Mucosa of rectum (tissue), 2 donors: ENCODE data around the gene RFFL.
"Not testable (repeated sequence)": the region's sequence is repeated elsewhere in the genome, so short reads cannot be mapped to it uniquely, and the experiment has no call there.

Experiments used
- H3K27ac ChIP-seq, 2 donors: one replicate each; pipeline ENCODE4 v1.7.0; 2013; ENCODE audit warnings: inconsistent platforms in 2 of 2, low read depth in 2 of 2, low read length in 2 of 2
- H3K27me3 ChIP-seq, 2 donors: one replicate each; pipeline ENCODE4 v1.7.0; 2013; ENCODE audit warnings: low read length in 2 of 2; ENCODE audit not compliant: control insufficient read depth in 2 of 2, insufficient read depth in 2 of 2
- H3K36me3 ChIP-seq, 2 donors: one replicate each; pipeline ENCODE4 v1.7.0; 2013; ENCODE audit warnings: low read length in 2 of 2; ENCODE audit not compliant: control insufficient read depth in 2 of 2, insufficient read depth in 2 of 2
- H3K4me1 ChIP-seq, 2 donors: one replicate each; pipeline ENCODE4 v1.7.0; 2013; ENCODE audit warnings: low read length in 2 of 2, mild to moderate bottlenecking in 1 of 2; ENCODE audit not compliant: control insufficient read depth in 2 of 2, insufficient read depth in 2 of 2
- H3K4me3 ChIP-seq, 2 donors: one replicate each; pipeline ENCODE4 v1.7.0; 2013; ENCODE audit warnings: low read length in 2 of 2
- H3K9ac ChIP-seq, 2 donors: one replicate each; pipeline ENCODE4 v1.7.0; 2013; ENCODE audit warnings: low read length in 2 of 2, low read depth in 1 of 2, mild to moderate bottlenecking in 1 of 2
- H3K9me3 ChIP-seq, 2 donors: one replicate each; pipeline ENCODE4 v1.7.0; 2013; ENCODE audit warnings: low read length in 2 of 2; ENCODE audit not compliant: control insufficient read depth in 2 of 2
- donor health status: healthy.
- donor health status: Normal muscosa, but diverticular disease.

The RFFL gene

DNA sequence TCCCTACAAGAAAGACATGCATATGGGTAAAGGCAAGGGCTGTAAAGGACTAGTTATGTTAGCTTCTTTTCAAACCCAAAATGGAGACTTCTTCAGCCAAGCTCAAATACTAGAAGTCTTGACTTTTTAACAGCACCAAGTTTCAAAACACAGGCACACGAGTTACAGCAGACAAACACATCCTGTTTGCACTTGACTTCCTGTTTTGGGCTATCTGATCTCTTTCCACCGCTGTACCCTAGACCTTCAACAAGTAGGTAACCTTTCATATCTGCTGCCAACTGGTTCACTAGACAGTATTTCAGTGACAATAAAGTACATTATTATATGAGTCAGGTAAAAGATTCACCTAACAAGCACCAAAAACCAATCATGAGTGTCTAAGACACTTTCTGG is 12.3 kb downstream of the RFFL start:
- H3K27me3 ChIP-seq, result no peaks in the 10 kb centered on the region
- H3K4me3 ChIP-seq, result peak overlapping the region in 1 of 2 donors; percentile 55
- no peaks in the 10 kb centered on the region for H3K36me3 ChIP-seq
- H3K9me3 ChIP-seq, result no peaks in the 10 kb centered on the region
- peaks cover 23 to 30% of the 10 kb centered on the region in 2 donors for H3K4me1 ChIP-seq
- peak overlapping the region in 1 of 2 donors; percentile 26 for H3K9ac ChIP-seq
- H3K27ac ChIP-seq, result peak overlapping the region; percentile 77 to 78

- Histone ChIP-seq H3K9ac (no peak overlapping the region), H3K4me1 (peaks cover 30 to 36% of the 10 kb centered on the region in 2 donors), H3K9me3 (no peaks in the 10 kb centered on the region), H3K4me3 (no peak overlapping the region), H3K36me3 (no peaks in the 10 kb centered on the region), H3K27ac (peak overlapping the region in 1 of 2 donors; percentile 78), H3K27me3 (no peaks in the 10 kb centered on the region)
Measured at GRCh38 chr17:35050170-35050569, 13.3 kb downstream of the RFFL start.

- no peak overlapping the region for H3K9ac ChIP-seq
- H3K27ac ChIP-seq, result no peak overlapping the region
- no peaks in the 10 kb centered on the region for H3K9me3 ChIP-seq
- no peak overlapping the region for H3K4me3 ChIP-seq
- H3K27me3 ChIP-seq, result no peaks in the 10 kb centered on the region
- peaks cover 33 to 39% of the 10 kb centered on the region in 2 donors for H3K4me1 ChIP-seq
- no peaks in the 10 kb centered on the region for H3K36me3 ChIP-seq
Measured at GRCh38 chr17:35048685-35049379, 14.7 kb downstream of the RFFL start.

DNA sequence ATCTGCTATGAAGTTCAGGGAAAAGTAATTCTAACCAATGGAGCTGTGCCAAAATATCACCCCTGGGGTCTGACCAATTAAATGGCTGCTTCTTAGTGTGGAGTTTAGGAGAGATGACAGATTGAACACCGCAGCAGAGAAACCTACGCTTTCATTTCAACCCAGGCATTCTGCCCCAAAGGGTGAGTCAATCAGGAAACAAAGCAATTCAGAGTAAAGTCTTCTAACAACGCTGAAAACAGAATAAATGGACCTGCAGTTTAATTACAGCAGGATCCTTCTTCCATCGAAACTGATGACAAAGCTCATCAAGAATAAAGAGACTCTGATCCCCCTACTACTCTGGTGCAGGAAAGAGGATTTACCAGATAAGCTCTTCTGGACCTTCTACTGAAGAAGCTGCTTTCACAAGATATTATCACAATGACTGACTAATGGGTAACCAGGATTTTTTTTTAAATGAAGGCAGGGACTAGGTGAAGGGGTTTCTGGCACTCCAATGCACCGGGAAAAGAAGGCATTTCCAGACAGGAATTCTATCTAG is 16.7 kb downstream of the RFFL start:
- Histone ChIP-seq H3K4me1 (peaks cover 26 to 31% of the 10 kb centered on the region in 2 donors), H3K9ac (peak overlapping the region; percentile 26 to 28), H3K4me3 (peak overlapping the region; percentile 39 to 42), H3K9me3 (no peaks in the 10 kb centered on the region), H3K36me3 (no peaks in the 10 kb centered on the region), H3K27ac (peak overlapping the region; percentile 17 to 55), H3K27me3 (no peaks in the 10 kb centered on the region)

DNA sequence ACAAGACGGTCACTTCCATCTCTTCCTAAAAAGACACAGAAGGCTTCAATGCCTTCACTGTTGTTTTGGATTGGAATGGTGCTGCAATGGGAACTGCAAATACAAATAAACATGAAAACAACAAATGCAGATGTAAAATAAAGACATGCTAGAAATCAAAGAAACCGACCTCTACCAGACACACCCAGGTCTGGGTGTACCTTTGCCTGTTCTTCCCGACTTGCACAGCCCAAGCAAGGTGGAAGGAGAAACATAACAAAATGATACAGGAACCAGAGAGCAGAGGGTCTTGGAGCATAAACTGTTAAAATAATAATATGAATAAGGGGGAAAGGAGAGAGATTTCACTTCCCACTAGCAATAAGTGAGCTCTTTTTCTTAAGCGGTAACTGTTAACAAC is 17.3 kb downstream of the RFFL start:
- Histone ChIP-seq H3K27ac (peak overlapping the region; percentile 17 to 55), H3K9ac (peak overlapping the region; percentile 26 to 27), H3K27me3 (no peaks in the 10 kb centered on the region), H3K4me1 (peaks cover 24 to 27% of the 10 kb centered on the region in 2 donors), H3K4me3 (peak overlapping the region; percentile 39 to 42), H3K36me3 (no peaks in the 10 kb centered on the region), H3K9me3 (no peaks in the 10 kb centered on the region)

- H3K27ac ChIP-seq, result peak overlapping the region in 1 of 2 donors; percentile 5
Measured at GRCh38 chr17:35045458-35045979, 18.0 kb downstream of the RFFL start.

DNA sequence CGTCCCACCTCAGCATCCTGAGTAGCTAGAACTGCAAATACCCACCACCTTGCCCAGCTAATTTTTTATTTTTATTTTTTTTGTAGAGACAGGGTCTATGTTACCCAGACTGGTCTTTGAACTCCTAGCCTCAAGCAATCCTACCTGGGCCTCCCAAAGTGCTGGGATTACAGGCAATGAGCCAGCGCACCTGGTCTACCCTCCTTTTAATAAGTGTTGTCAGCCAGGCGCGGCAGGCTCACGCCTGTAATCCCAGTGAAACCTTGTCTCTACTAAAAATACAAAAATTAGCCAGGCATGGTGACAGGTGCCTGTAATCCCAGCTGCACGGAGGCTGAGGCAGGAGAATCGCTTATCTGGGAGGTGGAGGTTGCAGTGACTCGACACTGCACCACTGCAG is 19.3 kb downstream of the RFFL start:
- no peaks in the 10 kb centered on the region for H3K9me3 ChIP-seq
- peaks cover 18 to 19% of the 10 kb centered on the region in 2 donors for H3K4me1 ChIP-seq
- no peaks in the 10 kb centered on the region for H3K36me3 ChIP-seq
- no peak overlapping the region for H3K27ac ChIP-seq
- no peak overlapping the region for H3K4me3 ChIP-seq
- H3K27me3 ChIP-seq, result no peaks in the 10 kb centered on the region
- H3K9ac ChIP-seq, result no peak overlapping the region

More at GRCh38 chr17:35045458-35045979, 18.0 kb downstream of the RFFL start:
- H3K36me3 ChIP-seq, H3K9me3 ChIP-seq, H3K4me3 ChIP-seq, H3K9ac ChIP-seq, H3K27me3 ChIP-seq: not testable (repeated sequence)
- H3K4me1 ChIP-seq, result peaks cover 19 to 20% of the 10 kb centered on the region in 2 donors

GRCh38 chr17:35041390-35041789 is 22.1 kb downstream of the RFFL start:
- Histone ChIP-seq H3K4me3 (no peak overlapping the region), H3K4me1 (peaks cover 11 to 12% of the 10 kb centered on the region in 2 donors), H3K36me3 (no peaks in the 10 kb centered on the region), H3K27ac (no peak overlapping the region), H3K9ac (no peak overlapping the region), H3K9me3 (no peaks in the 10 kb centered on the region), H3K27me3 (no peaks in the 10 kb centered on the region)

- H3K27me3 ChIP-seq, result no peaks in the 10 kb centered on the region
- H3K36me3 ChIP-seq, result no peaks in the 10 kb centered on the region
- H3K9ac ChIP-seq, result no peak overlapping the region
- no peak overlapping the region for H3K27ac ChIP-seq
- no peak overlapping the region for H3K4me3 ChIP-seq
- H3K9me3 ChIP-seq, result no peaks in the 10 kb centered on the region
- no peaks in the 10 kb centered on the region for H3K4me1 ChIP-seq
Measured at GRCh38 chr17:35038453-35038852, 25.1 kb downstream of the RFFL start.

DNA sequence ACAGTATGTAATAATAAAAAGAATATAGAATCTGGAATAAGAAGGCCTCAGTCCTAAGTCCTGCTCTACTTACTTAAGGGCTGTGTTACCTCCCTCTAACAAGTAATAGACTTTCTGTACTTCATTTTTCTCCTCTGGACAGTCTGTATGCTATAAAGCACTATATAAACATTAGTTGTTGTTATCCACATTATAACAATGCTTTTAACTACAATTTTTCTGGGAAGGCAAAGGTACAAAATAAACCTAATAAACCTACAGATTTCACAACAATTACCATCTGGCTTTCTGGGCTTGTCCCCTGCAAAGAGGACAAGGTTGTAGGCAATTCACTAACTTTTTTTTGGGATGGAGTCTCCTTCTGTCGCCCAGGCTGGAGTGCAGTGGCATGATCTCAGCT is 32.7 kb downstream of the RFFL start:
- H3K4me3 ChIP-seq, result no peak overlapping the region
- no peak overlapping the region for H3K9ac ChIP-seq
- H3K4me1 ChIP-seq, result peaks cover 0 to 5% of the 10 kb centered on the region in 2 donors
- no peaks in the 10 kb centered on the region for H3K27me3 ChIP-seq
- no peaks in the 10 kb centered on the region for H3K9me3 ChIP-seq
- H3K36me3 ChIP-seq, result peaks cover 5 to 6% of the 10 kb centered on the region in 2 donors
- no peak overlapping the region for H3K27ac ChIP-seq
